Stomach smooth muscle (tissue), 2 donors: Measurements from ENCODE around the gene AP3S2.
"Not testable (repeated sequence)": the region's sequence is repeated elsewhere in the genome, so short reads cannot be mapped to it uniquely, and the experiment has no call there.

ENCODE experiments used
- H3K27ac ChIP-seq: one replicate; pipeline ENCODE4 v1.7.0; 2013; ENCODE audit warnings: mild to moderate bottlenecking, low read length, inconsistent platforms
- H3K27me3 ChIP-seq, 2 donors: one replicate each; pipeline ENCODE4 v1.7.0; 2013; ENCODE audit warnings: low read length in 2 of 2; ENCODE audit not compliant: insufficient read depth in 2 of 2, control insufficient read depth in 1 of 2
- H3K36me3 ChIP-seq, 2 donors: one replicate each; pipeline ENCODE4 v1.7.0; 2013; ENCODE audit warnings: low read length in 2 of 2; ENCODE audit not compliant: control insufficient read depth in 2 of 2, insufficient read depth in 2 of 2
- H3K4me1 ChIP-seq: one replicate; pipeline ENCODE4 v1.7.0; 2013; ENCODE audit warnings: low read length; ENCODE audit not compliant: control insufficient read depth, insufficient read depth
- H3K4me3 ChIP-seq, 2 donors: one replicate each; pipeline ENCODE4 v1.7.0; 2013; ENCODE audit warnings: low read length in 2 of 2
- H3K9ac ChIP-seq, 2 donors: one replicate each; pipeline ENCODE4 v1.7.0; 2013; ENCODE audit warnings: low read length in 2 of 2, mild to moderate bottlenecking in 1 of 2
- H3K9me3 ChIP-seq, 2 donors: one replicate each; pipeline ENCODE4 v1.7.0; 2013; ENCODE audit warnings: low read length in 2 of 2; ENCODE audit not compliant: control insufficient read depth in 2 of 2
- donor health status: healthy.
- donor health status: Pancreatic carcinoma.

Gene AP3S2

GRCh38 chr15:89864958-89865739, 28.6 kb downstream of the AP3S2 start:
- Histone ChIP-seq H3K4me1 (no peaks in the 10 kb centered on the region), H3K27ac (no peak overlapping the region), H3K4me3 (no peak overlapping the region), H3K27me3 (no peaks in the 10 kb centered on the region), H3K36me3 (peaks cover 20 to 25% of the 10 kb centered on the region in 2 donors), H3K9ac (no peak overlapping the region), H3K9me3 (no peaks in the 10 kb centered on the region)

GRCh38 chr15:89863918-89864317, 29.9 kb downstream of the AP3S2 start:
- no peaks in the 10 kb centered on the region for H3K9me3 ChIP-seq
- peaks cover 20 to 24% of the 10 kb centered on the region in 2 donors for H3K36me3 ChIP-seq
- no peak overlapping the region for H3K27ac ChIP-seq
- no peaks in the 10 kb centered on the region for H3K27me3 ChIP-seq
- no peak overlapping the region for H3K9ac ChIP-seq
- H3K4me1 ChIP-seq, result no peaks in the 10 kb centered on the region
- H3K4me3 ChIP-seq, result no peak overlapping the region

GRCh38 chr15:89860891-89861290, 32.9 kb downstream of the AP3S2 start:
- H3K27me3 ChIP-seq, result no peaks in the 10 kb centered on the region
- H3K9me3 ChIP-seq, result no peaks in the 10 kb centered on the region
- H3K36me3 ChIP-seq, result peaks cover 24 to 30% of the 10 kb centered on the region in 2 donors
- no peak overlapping the region for H3K4me3 ChIP-seq
- H3K27ac ChIP-seq, result no peak overlapping the region
- no peak overlapping the region for H3K9ac ChIP-seq
- H3K4me1 ChIP-seq, result no peaks in the 10 kb centered on the region

- no peak overlapping the region for H3K9ac ChIP-seq
- no peaks in the 10 kb centered on the region for H3K9me3 ChIP-seq
- peaks cover 23 to 27% of the 10 kb centered on the region in 2 donors for H3K36me3 ChIP-seq
These were observed 33.4 kb downstream of the AP3S2 start for GRCh38 chr15:89860431-89860830.

GRCh38 chr15:89858661-89859458, 34.9 kb downstream of the AP3S2 start:
- H3K27ac ChIP-seq, result no peak overlapping the region

More at GRCh38 chr15:89860431-89860830, 33.4 kb downstream of the AP3S2 start:
- Histone ChIP-seq H3K27me3 (no peaks in the 10 kb centered on the region), H3K4me1 (no peaks in the 10 kb centered on the region), H3K4me3 (no peak overlapping the region), H3K27ac (no peak overlapping the region)

GRCh38 chr15:89857673-89858072, 36.1 kb downstream of the AP3S2 start:
- H3K9ac ChIP-seq, result no peak overlapping the region
- H3K9me3 ChIP-seq, result no peaks in the 10 kb centered on the region
- no peaks in the 10 kb centered on the region for H3K4me1 ChIP-seq
- no peak overlapping the region for H3K27ac ChIP-seq
- H3K27me3 ChIP-seq, result no peaks in the 10 kb centered on the region
- peaks cover 19 to 25% of the 10 kb centered on the region in 2 donors for H3K36me3 ChIP-seq
- no peak overlapping the region for H3K4me3 ChIP-seq

More at GRCh38 chr15:89858661-89859458, 34.9 kb downstream of the AP3S2 start:
- Histone ChIP-seq H3K36me3 (peaks cover 20 to 24% of the 10 kb centered on the region in 2 donors), H3K9ac (no peak overlapping the region), H3K4me1 (no peaks in the 10 kb centered on the region), H3K27me3 (no peaks in the 10 kb centered on the region), H3K4me3 (no peak overlapping the region), H3K9me3 (no peaks in the 10 kb centered on the region)

GRCh38 chr15:89855948-89856347, 37.8 kb downstream of the AP3S2 start:
- no peak overlapping the region for H3K4me3 ChIP-seq
- no peak overlapping the region for H3K27ac ChIP-seq
- no peaks in the 10 kb centered on the region for H3K9me3 ChIP-seq
- H3K36me3 ChIP-seq, result peaks cover 16 to 28% of the 10 kb centered on the region in 2 donors
- no peaks in the 10 kb centered on the region for H3K4me1 ChIP-seq
- H3K27me3 ChIP-seq, result no peaks in the 10 kb centered on the region
- no peak overlapping the region for H3K9ac ChIP-seq

GRCh38 chr15:89854863-89855262, 38.9 kb downstream of the AP3S2 start:
- not testable (repeated sequence) for H3K27ac ChIP-seq, H3K4me1 ChIP-seq, H3K9ac ChIP-seq, H3K4me3 ChIP-seq, H3K27me3 ChIP-seq, H3K9me3 ChIP-seq
- H3K36me3 ChIP-seq, result peaks cover 14 to 19% of the 10 kb centered on the region in 2 donors

- H3K36me3 ChIP-seq, result peaks cover 9 to 16% of the 10 kb centered on the region in 2 donors
- no peaks in the 10 kb centered on the region for H3K4me1 ChIP-seq
- no peaks in the 10 kb centered on the region for H3K27me3 ChIP-seq
- H3K9me3 ChIP-seq, result no peaks in the 10 kb centered on the region
- H3K27ac ChIP-seq, result no peak overlapping the region
- no peak overlapping the region for H3K4me3 ChIP-seq
- H3K9ac ChIP-seq, result no peak overlapping the region
These were observed 41.3 kb downstream of the AP3S2 start for GRCh38 chr15:89852342-89852995.

- no peak overlapping the region for H3K4me3 ChIP-seq
- H3K9me3 ChIP-seq, result no peaks in the 10 kb centered on the region
- H3K36me3 ChIP-seq, result peaks cover 9 to 16% of the 10 kb centered on the region in 2 donors
- H3K27me3 ChIP-seq, result no peaks in the 10 kb centered on the region
- H3K4me1 ChIP-seq, result no peaks in the 10 kb centered on the region
- H3K9ac ChIP-seq, result no peak overlapping the region
- no peak overlapping the region for H3K27ac ChIP-seq
These were observed 42.0 kb downstream of the AP3S2 start for GRCh38 chr15:89851673-89852341.
